ENCODE measurements around the gene ITGA11.

GRCh38 chr15:68444336-68444735 is 12.4 kb upstream of the ITGA11 start:
- TF ChIP-seq POLR2AphosphoS5 (IDR thresholded peaks at IDR 0.05; ENCODE audit: low read depth, low read length) (no peak), ZNF232 (CRISPR knock-in tag; IDR thresholded peaks at IDR 0.05; ENCODE audit: borderline replicate concordance) (no peak), ZNF24 (IDR thresholded peaks at IDR 0.05) (no peak), MAFF (IDR thresholded peaks at IDR 0.05; ENCODE audit: low read depth, low read length) (no peak), TP53 (CRISPR knock-in tag; conservative IDR thresholded peaks at IDR 0.05) (no peak), ZNF530 (CRISPR knock-in tag; IDR thresholded peaks at IDR 0.05; ENCODE audit: low read depth) (no peak), TRIM24 (CRISPR knock-in tag; IDR thresholded peaks at IDR 0.05) (no peak), NFE2L2 (IDR thresholded peaks at IDR 0.05; ENCODE audit: low read length) (no peak)
- TF ChIP-seq, protein P1, sequence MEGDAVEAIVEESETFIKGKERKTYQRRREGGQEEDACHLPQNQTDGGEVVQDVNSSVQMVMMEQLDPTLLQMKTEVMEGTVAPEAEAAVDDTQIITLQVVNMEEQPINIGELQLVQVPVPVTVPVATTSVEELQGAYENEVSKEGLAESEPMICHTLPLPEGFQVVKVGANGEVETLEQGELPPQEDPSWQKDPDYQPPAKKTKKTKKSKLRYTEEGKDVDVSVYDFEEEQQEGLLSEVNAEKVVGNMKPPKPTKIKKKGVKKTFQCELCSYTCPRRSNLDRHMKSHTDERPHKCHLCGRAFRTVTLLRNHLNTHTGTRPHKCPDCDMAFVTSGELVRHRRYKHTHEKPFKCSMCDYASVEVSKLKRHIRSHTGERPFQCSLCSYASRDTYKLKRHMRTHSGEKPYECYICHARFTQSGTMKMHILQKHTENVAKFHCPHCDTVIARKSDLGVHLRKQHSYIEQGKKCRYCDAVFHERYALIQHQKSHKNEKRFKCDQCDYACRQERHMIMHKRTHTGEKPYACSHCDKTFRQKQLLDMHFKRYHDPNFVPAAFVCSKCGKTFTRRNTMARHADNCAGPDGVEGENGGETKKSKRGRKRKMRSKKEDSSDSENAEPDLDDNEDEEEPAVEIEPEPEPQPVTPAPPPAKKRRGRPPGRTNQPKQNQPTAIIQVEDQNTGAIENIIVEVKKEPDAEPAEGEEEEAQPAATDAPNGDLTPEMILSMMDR (CRISPR knock-in tag; IDR thresholded peaks at IDR 0.05) = no peak
